Mucosa of descending colon (tissue), 3 donors: Measurements from ENCODE around the gene SLC8A3. TPM values are rescaled to one million over a fixed set of nuclear protein-coding genes. Genes with fewer than 3 reads are reported as not detected.

Experiments
- ATAC-seq: fragments of 200-7000 bp; cut with Tn5 transposase; one replicate; pipeline ENCODE4 v1.9.1; 2020; ENCODE audit warnings: mild to moderate bottlenecking, moderate library complexity
- DNase-seq, 3 donors: peaks; one replicate each; pipeline ENCODE4 v3.0.0-alpha.2; 2020
- H3K36me3 ChIP-seq: fragments of 200-600 bp; one replicate; pipeline ENCODE4 v1.8.0; 2021; ENCODE audit warnings: low read depth, mild to moderate bottlenecking
- H3K4me1 ChIP-seq: fragments of 200-600 bp; one replicate; pipeline ENCODE4 v1.8.0; 2021; ENCODE audit warnings: low read depth, mild to moderate bottlenecking
- H3K4me3 ChIP-seq: fragments of 200-600 bp; one replicate; pipeline ENCODE4 v1.8.0; 2021; ENCODE audit warnings: mild to moderate bottlenecking
- H3K9me3 ChIP-seq: fragments of 200-600 bp; one replicate; pipeline ENCODE4 v1.8.0; 2021; ENCODE audit warnings: mild to moderate bottlenecking
- CTCF ChIP-seq: fragments of 200-600 bp; IDR thresholded peaks from one replicate; pipeline ENCODE4 v1.8.0; 2022; ENCODE audit warnings: antibody characterized with exemption, mild to moderate bottlenecking
- intact Hi-C, 2 donors: fragments of 100-400 bp; cut with DNase I in 1 of 2; cut with micrococcal nuclease in 1 of 2; formaldehyde crosslinking; loops; one replicate each; pipeline versions ENCODE4 v1.11.0 to v1.11.1; 2022; cut with DNase I, micrococcal nuclease
- total RNA-seq, 3 donors: library from RNA; stranded (reverse); fragmentation: NEBNext Ultra II Directional in 2 of 3; extraction: Animal tissue kit (Norgen Biotek cat#: 25700) in 2 of 3; gene quantifications; one replicate each; pipeline versions ENCODE4 v1.2.1 to v1.2.4, GENCODE V29; 2021 to 2023
- donor health status: DM: no; HTN: no; CAD: no; lungs with moderate emphysema.
- donor health status: DM: no; HTN: no; CAD: no.
- donor health status: DM: no; HTN: yes; CAD: no.

The SLC8A3 gene
- total RNA-seq, 3 donors from 2014 or later = 0.41 to 1.2 (median 0.67) TPM

- ATAC-seq (no peak), DNase-seq (no peak)
- H3K36me3 ChIP-seq = no peaks in the 10 kb centered on the region
- no peaks in the 10 kb centered on the region for H3K9me3 ChIP-seq
- H3K4me3 ChIP-seq = no peak overlapping the region
- TF ChIP-seq CTCF = no peak
- H3K4me1 ChIP-seq = no peaks in the 10 kb centered on the region
- intact Hi-C loops = no loop called here
These were observed 156.3 kb downstream of the SLC8A3 start for GRCh38 chr14:70032447-70032846.

GRCh38 chr14:70032016-70032415, 156.7 kb downstream of the SLC8A3 start:
- no peak overlapping the region for H3K4me3 ChIP-seq
- ATAC-seq (no peak), DNase-seq (no peak)
- H3K36me3 ChIP-seq = no peaks in the 10 kb centered on the region
- no peaks in the 10 kb centered on the region for H3K4me1 ChIP-seq
- intact Hi-C loops = no loop called here
- TF ChIP-seq CTCF = no peak
- no peaks in the 10 kb centered on the region for H3K9me3 ChIP-seq

- intact Hi-C loops = loop anchor here (5.0 to 10.0 kb wide), 2 partner anchors 212 to 215 kb away; no protein-coding TSS in a partner anchor
- no peak overlapping the region for H3K4me3 ChIP-seq
- TF ChIP-seq CTCF = no peak
- no peak for DNase-seq
- no peaks in the 10 kb centered on the region for H3K36me3 ChIP-seq
- no peaks in the 10 kb centered on the region for H3K9me3 ChIP-seq
- ATAC-seq = no peak
- H3K4me1 ChIP-seq = no peaks in the 10 kb centered on the region
These were observed 159.2 kb downstream of the SLC8A3 start for GRCh38 chr14:70029296-70030132.

GRCh38 chr14:70027785-70028428, 160.8 kb downstream of the SLC8A3 start:
- H3K9me3 ChIP-seq = no peaks in the 10 kb centered on the region
- H3K4me3 ChIP-seq = no peak overlapping the region
- DNase-seq = peak in 2 of 3 donors; percentile 79 to 80
- intact Hi-C loops = loop anchor here (5.0 to 10.0 kb wide), 2 partner anchors 211 to 213 kb away; no protein-coding TSS in a partner anchor
- peak; percentile 77 for ATAC-seq
- TF ChIP-seq CTCF = peak; percentile 84
- no peaks in the 10 kb centered on the region for H3K4me1 ChIP-seq
- H3K36me3 ChIP-seq = no peaks in the 10 kb centered on the region

- Histone ChIP-seq H3K4me1 (no peaks in the 10 kb centered on the region), H3K9me3 (no peaks in the 10 kb centered on the region), H3K36me3 (no peaks in the 10 kb centered on the region), H3K4me3 (no peak overlapping the region)
- intact Hi-C loops = loop anchor here in 1 of 2 donors (10.0 kb wide), 1 partner anchor 209 kb away; no protein-coding TSS in a partner anchor
- ATAC-seq = no peak
- DNase-seq = no peak
- no peak for TF ChIP-seq CTCF
These were observed 164.9 kb downstream of the SLC8A3 start for GRCh38 chr14:70023871-70024270.
